Activated naive CD4-positive, alpha-beta T cell treated with anti-CD3 and anti-CD28 coated beads, Interleukin-2, amount 50 U/mL, for 24 hours (primary cell): ENCODE data around the gene MET.

Experiments used
- H3K27ac Mint-ChIP-seq: one replicate; pipeline ENCODE4 v1.8.0; 2021; ENCODE audit warnings: mild to moderate bottlenecking, mixed read lengths
- H3K27me3 Mint-ChIP-seq: one replicate; pipeline ENCODE4 v1.8.0; 2021; ENCODE audit warnings: mixed read lengths
- H3K36me3 Mint-ChIP-seq: one replicate; pipeline ENCODE4 v1.8.0; 2021; ENCODE audit warnings: mixed read lengths
- H3K4me1 Mint-ChIP-seq: one replicate; pipeline ENCODE4 v1.8.0; 2021; ENCODE audit warnings: mixed read lengths
- H3K4me3 Mint-ChIP-seq: one replicate; pipeline ENCODE4 v1.8.0; 2021; ENCODE audit warnings: mild to moderate bottlenecking, mixed read lengths
- H3K9me3 Mint-ChIP-seq: one replicate; pipeline ENCODE4 v1.8.0; 2021; ENCODE audit warnings: mixed read lengths

The MET gene

GRCh38 chr7:116724560-116725231 is 52.7 kb downstream of the MET start:
- no peaks in the 10 kb centered on the region for H3K9me3 Mint-ChIP-seq

GRCh38 chr7:116726149-116726548 is 54.2 kb downstream of the MET start:
- Mint-ChIP-seq H3K4me3 (no peak overlapping the region), H3K36me3 (no peaks in the 10 kb centered on the region), H3K27ac (no peak overlapping the region), H3K9me3 (no peaks in the 10 kb centered on the region), H3K27me3 (peaks cover 2% of the 10 kb centered on the region), H3K4me1 (no peaks in the 10 kb centered on the region)

More at GRCh38 chr7:116724560-116725231, 52.7 kb downstream of the MET start:
- H3K27me3 Mint-ChIP-seq, result peaks cover 2% of the 10 kb centered on the region
- no peak overlapping the region for H3K27ac Mint-ChIP-seq
- no peaks in the 10 kb centered on the region for H3K36me3 Mint-ChIP-seq
- no peak overlapping the region for H3K4me3 Mint-ChIP-seq
- no peaks in the 10 kb centered on the region for H3K4me1 Mint-ChIP-seq

- no peaks in the 10 kb centered on the region for H3K4me1 Mint-ChIP-seq
- H3K27me3 Mint-ChIP-seq, result peaks cover 2% of the 10 kb centered on the region
- no peaks in the 10 kb centered on the region for H3K36me3 Mint-ChIP-seq
- no peaks in the 10 kb centered on the region for H3K9me3 Mint-ChIP-seq
- H3K4me3 Mint-ChIP-seq, result no peak overlapping the region
- H3K27ac Mint-ChIP-seq, result no peak overlapping the region
These were observed 54.9 kb downstream of the MET start for GRCh38 chr7:116726713-116727431.

DNA sequence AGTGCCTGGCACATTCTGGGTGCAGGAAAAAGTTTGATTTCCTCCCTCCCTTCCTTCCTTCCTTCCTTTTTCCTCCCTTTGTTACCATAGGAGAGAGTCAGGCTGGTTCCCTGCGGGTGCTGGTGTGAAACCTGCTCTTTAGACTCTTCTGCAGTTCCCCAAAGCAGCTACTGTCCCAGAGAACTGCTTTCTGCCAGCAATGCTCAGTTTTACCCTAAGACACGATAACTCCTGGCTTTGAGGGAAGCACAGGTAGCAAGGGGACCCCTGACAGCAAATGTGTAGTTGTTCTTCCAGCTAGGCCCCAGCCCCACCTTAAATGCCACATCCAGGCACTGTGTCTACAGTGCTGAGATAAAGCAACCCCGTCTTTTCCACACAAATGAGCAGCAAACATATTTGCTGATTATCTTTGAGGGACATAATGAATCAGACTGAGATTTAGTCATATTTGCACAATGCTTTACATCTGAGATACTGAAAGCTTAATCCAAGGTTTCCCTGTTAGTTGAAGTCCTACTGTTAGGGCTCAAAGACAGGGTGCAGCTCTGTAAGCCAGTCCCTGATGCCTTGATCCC is 55.5 kb downstream of the MET start:
- H3K9me3 Mint-ChIP-seq, result no peaks in the 10 kb centered on the region
- H3K36me3 Mint-ChIP-seq, result no peaks in the 10 kb centered on the region
- H3K4me1 Mint-ChIP-seq, result no peaks in the 10 kb centered on the region
- no peak overlapping the region for H3K4me3 Mint-ChIP-seq
- peaks cover 2% of the 10 kb centered on the region for H3K27me3 Mint-ChIP-seq
- H3K27ac Mint-ChIP-seq, result no peak overlapping the region

DNA sequence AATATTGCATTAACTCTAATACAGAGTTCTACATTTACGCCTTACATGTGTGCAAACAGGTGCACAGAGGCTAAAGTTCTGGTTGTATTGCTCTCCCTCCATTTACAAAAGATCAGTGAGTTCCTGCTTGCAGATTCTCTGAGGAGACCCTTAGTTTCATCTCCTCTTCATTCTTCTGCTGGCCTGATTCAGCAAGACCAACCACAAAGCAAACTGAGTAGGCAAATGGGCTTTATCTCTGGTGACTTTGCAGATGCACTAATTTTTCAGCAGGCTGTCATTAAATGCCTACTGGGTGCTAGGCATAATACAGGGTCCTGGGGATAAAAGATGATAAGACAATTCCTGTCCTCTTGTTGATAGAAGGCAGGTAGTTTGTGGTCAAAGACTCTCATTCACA is 56.4 kb downstream of the MET start:
- Mint-ChIP-seq H3K27me3 (peaks cover 2% of the 10 kb centered on the region), H3K4me3 (no peak overlapping the region), H3K9me3 (no peaks in the 10 kb centered on the region), H3K4me1 (no peaks in the 10 kb centered on the region), H3K27ac (no peak overlapping the region), H3K36me3 (no peaks in the 10 kb centered on the region)

GRCh38 chr7:116730097-116731022 is 58.4 kb downstream of the MET start:
- no peaks in the 10 kb centered on the region for H3K36me3 Mint-ChIP-seq
- H3K27ac Mint-ChIP-seq, result no peak overlapping the region
- no peak overlapping the region for H3K4me3 Mint-ChIP-seq
- H3K9me3 Mint-ChIP-seq, result no peaks in the 10 kb centered on the region
- peaks cover 2% of the 10 kb centered on the region for H3K27me3 Mint-ChIP-seq
- no peaks in the 10 kb centered on the region for H3K4me1 Mint-ChIP-seq

- peaks cover 2% of the 10 kb centered on the region for H3K27me3 Mint-ChIP-seq
- no peak overlapping the region for H3K27ac Mint-ChIP-seq
- H3K36me3 Mint-ChIP-seq, result no peaks in the 10 kb centered on the region
- H3K4me1 Mint-ChIP-seq, result no peaks in the 10 kb centered on the region
- no peak overlapping the region for H3K4me3 Mint-ChIP-seq
- H3K9me3 Mint-ChIP-seq, result no peaks in the 10 kb centered on the region
These were observed 59.0 kb downstream of the MET start for GRCh38 chr7:116731023-116731395.

DNA sequence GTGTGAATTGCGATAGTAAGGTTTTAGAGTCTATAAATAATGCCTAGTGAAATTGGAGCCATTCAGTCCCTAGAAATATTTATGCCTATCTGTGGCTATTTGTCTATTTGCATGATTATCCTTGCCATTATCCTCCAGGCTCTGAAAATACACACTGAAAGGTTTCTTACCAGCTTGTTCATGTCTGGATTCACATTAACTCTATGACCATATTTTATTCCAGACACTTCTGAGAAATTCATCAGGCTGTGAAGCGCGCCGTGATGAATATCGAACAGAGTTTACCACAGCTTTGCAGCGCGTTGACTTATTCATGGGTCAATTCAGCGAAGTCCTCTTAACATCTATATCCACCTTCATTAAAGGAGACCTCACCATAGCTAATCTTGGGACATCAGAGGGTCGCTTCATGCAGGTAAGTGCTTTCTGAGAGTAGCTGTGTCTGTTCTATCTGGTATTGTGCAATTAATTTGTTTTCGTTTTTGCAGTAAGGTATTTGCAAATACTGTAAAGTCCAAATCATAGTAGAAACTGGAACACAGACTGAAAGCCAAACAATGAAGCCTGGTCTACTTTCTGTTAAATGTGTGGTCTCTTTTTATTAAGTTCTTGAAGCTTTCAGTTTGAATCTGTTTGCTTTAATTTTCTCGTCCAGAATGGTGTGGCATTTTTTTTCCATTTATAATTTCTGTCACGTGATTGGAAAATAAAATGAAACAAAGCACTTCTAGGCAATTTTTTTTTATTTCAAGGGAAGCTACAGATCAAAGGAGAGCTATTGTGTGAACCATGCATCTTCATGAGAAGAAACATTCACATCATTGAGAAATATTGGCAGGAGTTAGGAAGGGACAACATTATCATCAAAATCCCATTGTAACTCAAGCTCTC is 59.7 kb downstream of the MET start:
- H3K36me3 Mint-ChIP-seq, result no peaks in the 10 kb centered on the region

DNA sequence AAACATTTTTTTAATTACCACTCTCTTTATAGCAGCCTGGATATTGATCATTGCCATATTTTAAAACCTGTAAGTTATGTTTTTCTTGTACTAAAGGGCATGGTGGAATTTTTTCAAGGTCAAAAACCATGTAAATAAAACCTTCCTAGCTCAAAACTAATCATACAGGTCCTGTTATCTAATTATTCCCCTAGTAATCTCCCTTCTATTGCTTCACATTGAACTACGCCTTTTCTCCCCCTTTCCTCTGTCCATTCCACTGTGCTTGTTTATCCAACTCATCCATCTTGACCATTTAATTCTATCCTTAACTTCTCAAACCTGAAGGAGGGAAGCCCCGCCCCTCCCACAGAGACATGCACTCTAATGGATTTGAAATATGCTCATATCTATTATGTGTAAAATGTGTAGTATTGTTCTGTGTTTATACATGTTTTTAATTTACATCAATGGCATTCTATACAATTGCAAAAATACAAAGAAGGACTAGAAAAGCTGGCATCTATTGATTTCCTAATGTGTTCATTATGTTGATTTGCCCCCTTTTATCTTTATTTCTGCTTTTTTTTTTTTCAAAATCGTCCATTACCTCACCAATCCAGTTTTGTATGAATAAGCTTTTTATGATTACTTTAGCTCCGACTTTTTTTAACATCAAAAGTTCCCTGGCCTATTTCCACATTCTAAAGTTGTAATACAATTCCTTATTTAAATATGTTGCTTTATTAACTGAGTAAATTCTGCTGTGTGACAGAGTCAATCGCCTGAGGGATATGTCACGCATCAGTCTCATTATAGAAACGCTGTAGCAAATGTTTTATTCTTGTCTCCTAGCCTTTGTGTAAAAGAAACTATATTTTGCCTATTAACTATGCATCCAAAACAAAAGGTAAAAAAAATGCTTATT is 61.0 kb downstream of the MET start:
- H3K4me3 Mint-ChIP-seq, result no peak overlapping the region
- no peaks in the 10 kb centered on the region for H3K36me3 Mint-ChIP-seq
- peaks cover 2% of the 10 kb centered on the region for H3K27me3 Mint-ChIP-seq
- H3K4me1 Mint-ChIP-seq, result no peaks in the 10 kb centered on the region
- no peak overlapping the region for H3K27ac Mint-ChIP-seq
- no peaks in the 10 kb centered on the region for H3K9me3 Mint-ChIP-seq

More for the DNA sequence above, 59.7 kb downstream of the MET start:
- no peak overlapping the region for H3K27ac Mint-ChIP-seq
- H3K27me3 Mint-ChIP-seq, result peaks cover 2% of the 10 kb centered on the region
- no peaks in the 10 kb centered on the region for H3K9me3 Mint-ChIP-seq
- no peaks in the 10 kb centered on the region for H3K4me1 Mint-ChIP-seq
- no peak overlapping the region for H3K4me3 Mint-ChIP-seq

- H3K36me3 Mint-ChIP-seq, result no peaks in the 10 kb centered on the region
- H3K27me3 Mint-ChIP-seq, result peaks cover 2% of the 10 kb centered on the region
- H3K4me3 Mint-ChIP-seq, result no peak overlapping the region
- no peak overlapping the region for H3K27ac Mint-ChIP-seq
- no peaks in the 10 kb centered on the region for H3K4me1 Mint-ChIP-seq
- no peaks in the 10 kb centered on the region for H3K9me3 Mint-ChIP-seq
These were observed 62.1 kb downstream of the MET start for GRCh38 chr7:116733924-116734580.

- Mint-ChIP-seq H3K9me3 (no peaks in the 10 kb centered on the region), H3K4me3 (no peak overlapping the region)
These were observed 62.7 kb downstream of the MET start for GRCh38 chr7:116734710-116735109.

GRCh38 chr7:116736927-116737715 is 65.1 kb downstream of the MET start:
- Mint-ChIP-seq H3K36me3 (no peaks in the 10 kb centered on the region), H3K4me3 (no peak overlapping the region), H3K27me3 (peaks cover 3% of the 10 kb centered on the region), H3K9me3 (no peaks in the 10 kb centered on the region), H3K27ac (no peak overlapping the region), H3K4me1 (no peaks in the 10 kb centered on the region)

More at GRCh38 chr7:116734710-116735109, 62.7 kb downstream of the MET start:
- no peaks in the 10 kb centered on the region for H3K27me3 Mint-ChIP-seq
- H3K27ac Mint-ChIP-seq, result no peak overlapping the region
- no peaks in the 10 kb centered on the region for H3K36me3 Mint-ChIP-seq
- no peaks in the 10 kb centered on the region for H3K4me1 Mint-ChIP-seq

DNA sequence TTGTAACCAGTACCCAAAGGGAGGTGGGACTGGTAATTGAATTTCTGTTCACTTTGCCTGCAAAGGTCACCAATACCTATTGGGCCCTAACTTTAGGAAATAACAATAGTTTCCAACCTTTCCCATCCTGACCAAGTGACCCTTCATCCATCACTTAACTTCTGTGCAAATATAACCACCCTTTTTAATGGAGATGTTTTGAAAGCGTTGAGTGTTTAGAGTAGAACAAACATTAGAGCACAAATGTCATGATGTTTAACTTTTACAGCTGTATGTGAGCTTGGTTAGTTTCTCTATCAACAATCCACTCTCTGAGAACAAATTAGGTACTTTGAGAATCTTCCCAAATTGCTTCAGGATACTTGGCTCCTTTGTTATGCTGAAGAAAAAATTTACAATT is 66.4 kb downstream of the MET start:
- Mint-ChIP-seq H3K9me3 (no peaks in the 10 kb centered on the region), H3K4me3 (no peak overlapping the region), H3K36me3 (no peaks in the 10 kb centered on the region), H3K4me1 (no peaks in the 10 kb centered on the region), H3K27ac (no peak overlapping the region), H3K27me3 (peaks cover 3% of the 10 kb centered on the region)
